Ovary (tissue), 9 donors: ENCODE results near the gene HIBADH. TPM values are rescaled to one million over a fixed set of nuclear protein-coding genes. Genes with fewer than 3 reads are reported as not detected.

Experiments used
- DNase-seq, 5 donors: peaks; one replicate each; pipeline ENCODE4 v3.0.0-alpha.2; 2019 to 2020
- H3K27ac ChIP-seq, 2 donors: fragments of 200-600 bp; one replicate each; pipeline versions ENCODE4 v1.5.1 to v1.8.0; 2019 to 2022
- H3K27me3 ChIP-seq: fragments of 200-600 bp; one replicate; pipeline ENCODE4 v1.8.0; 2022
- H3K36me3 ChIP-seq: fragments of 200-600 bp; sonication (generic); one replicate; pipeline ENCODE4 v1.5.1; 2019
- H3K4me1 ChIP-seq: one replicate; pipeline ENCODE4 v1.8.1; 2013; ENCODE audit warnings: mild to moderate bottlenecking, moderate library complexity; ENCODE audit not compliant: insufficient read depth
- H3K4me3 ChIP-seq: fragments of 200-600 bp; sonication (generic); one replicate; pipeline ENCODE4 v1.5.1; 2017
- H3K9me3 ChIP-seq, 2 donors: fragments of 200-600 bp in 1 of 2; sonication (generic) in 1 of 2; one replicate each; pipeline versions ENCODE4 v1.5.1 to v1.8.1; 2013 to 2019; ENCODE audit warnings: mild to moderate bottlenecking in 1 of 2, moderate library complexity in 1 of 2
- EP300 ChIP-seq: sonication (generic); formaldehyde crosslinking; IDR thresholded peaks from one replicate; pipeline ENCODE4 v1.6.1; 2017; ENCODE audit warnings: antibody characterized with exemption
- POLR2A ChIP-seq: fragments of 450-650 bp; IDR thresholded peaks from one replicate; pipeline ENCODE4 v1.6.1; 2017; ENCODE audit warnings: antibody characterized with exemption, mild to moderate bottlenecking, moderate library complexity
- WGBS, 3 donors: extraction: QIAGEN DNeasy Blood & Tissue Kit in 1 of 3; methylation state at CpG; one replicate each; pipeline versions ENCODE4 v1.1.5 to v1.1.7; 2013 to 2017; 5-methylcytosine and 5-hydroxymethylcytosine counted together
- intact Hi-C, 4 donors: fragments of 100-400 bp; cut with DNase I; formaldehyde crosslinking; loops; one replicate each; pipeline versions ENCODE4 v1.11.0 to v1.15.1; 2022 to 2023
- polyA plus RNA-seq, 2 donors: library from polyadenylated mRNA; stranded (reverse); fragments of 200-250 nt in 1 of 2; fragments of 350-450 nt in 1 of 2; fragmentation: Illumina TruSeq in 1 of 2; extraction: RNeasy Lipid Tissue Mini Kit (QIAGEN cat#74804) in 1 of 2; gene quantifications; one replicate each; pipeline ENCODE4 v1.2.3, GENCODE V29; 2013 to 2014
- total RNA-seq, 7 donors: library from RNA; depleted of rRNA in 2 of 7; stranded (reverse); fragments of >200 nt in 2 of 7; fragmentation: NEBNext Ultra II Directional in 3 of 7; extraction: Animal tissue kit (Norgen Biotek cat#: 25700) in 3 of 7; gene quantifications; one replicate each; pipeline versions ENCODE4 v1.1.0 to v1.2.4, GENCODE V29; 2016 to 2023
- TF ChIP-seq, protein P1 (sequence below), 3 donors: fragments of 450-650 bp in 2 of 3; fragments of 200-600 bp in 1 of 3; IDR thresholded peaks; one replicate each; pipeline versions ENCODE4 v1.5.1 to v1.8.0; 2016 to 2022; ENCODE audit warnings: antibody characterized with exemption in 3 of 3, mild to moderate bottlenecking in 1 of 3
- donor health status: DM: no; HTN: no; CAD: no; lungs with moderate emphysema.
- donor health status: DM: no; HTN: no; CAD: no.
- donor health status: Bipolar disorder and iron deficiency.
- donor health status: DM: yes; HTN: yes; CAD: no.
- donor health status: DM: no; HTN: no; CAD: no.
- donor health status: DM: yes; HTN: yes; CAD: no.

HIBADH gene
- total and polyA plus RNA-seq, 9 donors, result 24.4 to 76.0 (median 36.9) TPM

DNA sequence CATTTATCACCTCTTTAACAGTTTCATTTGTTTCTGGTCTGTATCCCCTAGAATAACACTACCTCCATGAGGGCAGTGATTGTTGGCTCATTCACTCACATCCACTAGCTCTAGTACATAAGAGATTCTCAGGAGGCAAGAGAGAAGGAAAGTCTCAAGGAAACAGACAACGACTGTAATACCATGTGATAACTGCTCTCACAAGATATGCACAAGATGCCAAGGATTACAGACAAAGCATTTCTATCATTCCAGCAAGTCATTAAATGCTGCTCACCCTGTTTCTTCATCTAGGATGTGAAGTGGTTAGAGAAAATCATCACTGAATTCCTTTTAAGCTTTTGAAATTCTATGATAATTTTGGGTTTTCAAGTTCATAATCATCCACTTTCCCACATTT lies 115.3 kb downstream of the HIBADH start:
- Histone ChIP-seq H3K36me3 (peaks cover 3% of the 10 kb centered on the region), H3K27me3 (no peaks in the 10 kb centered on the region), H3K4me3 (no peak overlapping the region), H3K9me3 (no peaks in the 10 kb centered on the region), H3K4me1 (peaks cover 1% of the 10 kb centered on the region), H3K27ac (no peak overlapping the region)
- TF ChIP-seq POLR2A, result no peak
- no peak for TF ChIP-seq EP300
- TF ChIP-seq, protein P1, sequence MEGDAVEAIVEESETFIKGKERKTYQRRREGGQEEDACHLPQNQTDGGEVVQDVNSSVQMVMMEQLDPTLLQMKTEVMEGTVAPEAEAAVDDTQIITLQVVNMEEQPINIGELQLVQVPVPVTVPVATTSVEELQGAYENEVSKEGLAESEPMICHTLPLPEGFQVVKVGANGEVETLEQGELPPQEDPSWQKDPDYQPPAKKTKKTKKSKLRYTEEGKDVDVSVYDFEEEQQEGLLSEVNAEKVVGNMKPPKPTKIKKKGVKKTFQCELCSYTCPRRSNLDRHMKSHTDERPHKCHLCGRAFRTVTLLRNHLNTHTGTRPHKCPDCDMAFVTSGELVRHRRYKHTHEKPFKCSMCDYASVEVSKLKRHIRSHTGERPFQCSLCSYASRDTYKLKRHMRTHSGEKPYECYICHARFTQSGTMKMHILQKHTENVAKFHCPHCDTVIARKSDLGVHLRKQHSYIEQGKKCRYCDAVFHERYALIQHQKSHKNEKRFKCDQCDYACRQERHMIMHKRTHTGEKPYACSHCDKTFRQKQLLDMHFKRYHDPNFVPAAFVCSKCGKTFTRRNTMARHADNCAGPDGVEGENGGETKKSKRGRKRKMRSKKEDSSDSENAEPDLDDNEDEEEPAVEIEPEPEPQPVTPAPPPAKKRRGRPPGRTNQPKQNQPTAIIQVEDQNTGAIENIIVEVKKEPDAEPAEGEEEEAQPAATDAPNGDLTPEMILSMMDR (IDR thresholded peaks at IDR 0.05), result no peak
- 9 to 12% (median 11%) methylated on average over 1 of the region's 1 CpG for WGBS, 3 donors
- no peak for DNase-seq
- intact Hi-C loops, result no loop called here

- H3K9me3 ChIP-seq, result no peaks in the 10 kb centered on the region
- H3K4me1 ChIP-seq, result peaks cover 1% of the 10 kb centered on the region
- peaks cover 3% of the 10 kb centered on the region for H3K36me3 ChIP-seq
- no peak for DNase-seq
- TF ChIP-seq POLR2A (no peak), EP300 (no peak)
- TF ChIP-seq, protein P1 (IDR thresholded peaks at IDR 0.05), result no peak
- H3K27ac ChIP-seq, result no peak overlapping the region
- H3K4me3 ChIP-seq, result no peak overlapping the region
- intact Hi-C loops, result no loop called here
- WGBS, 3 donors, result 89 to 100% (median 97%) methylated on average over 1 of the region's 1 CpG
- no peaks in the 10 kb centered on the region for H3K27me3 ChIP-seq
These were observed 116.1 kb downstream of the HIBADH start for GRCh38 chr7:27546610-27547009.

DNA sequence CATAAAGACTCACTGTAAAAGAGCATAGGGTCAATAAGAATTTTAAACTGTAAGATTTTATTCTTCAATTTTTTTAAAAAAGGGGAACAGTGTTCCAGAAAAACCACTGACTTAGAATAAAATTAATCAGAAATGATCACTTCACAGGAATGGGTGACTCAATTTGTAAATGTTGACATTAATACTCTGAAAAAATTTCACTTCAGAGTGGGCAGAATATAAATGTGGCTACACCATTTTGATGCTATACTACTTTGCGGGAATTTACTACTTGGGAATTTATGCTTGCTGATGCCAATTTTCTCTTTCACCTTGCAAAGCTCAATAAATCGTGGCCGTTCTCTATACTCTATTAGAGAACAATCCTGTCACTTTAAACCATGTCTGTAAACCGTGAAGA lies 126.9 kb downstream of the HIBADH start:
- DNase-seq, result no peak
- Histone ChIP-seq H3K27ac (no peak overlapping the region), H3K4me1 (no peaks in the 10 kb centered on the region), H3K4me3 (no peak overlapping the region), H3K27me3 (no peaks in the 10 kb centered on the region), H3K36me3 (no peaks in the 10 kb centered on the region), H3K9me3 (no peaks in the 10 kb centered on the region)
- TF ChIP-seq, protein P1 (IDR thresholded peaks at IDR 0.05), result no peak
- TF ChIP-seq POLR2A, result no peak
- intact Hi-C loops, result no loop called here
- 89 to 93% (median 92%) methylated on average over 4 of the region's 4 CpGs for WGBS, 3 donors

DNA sequence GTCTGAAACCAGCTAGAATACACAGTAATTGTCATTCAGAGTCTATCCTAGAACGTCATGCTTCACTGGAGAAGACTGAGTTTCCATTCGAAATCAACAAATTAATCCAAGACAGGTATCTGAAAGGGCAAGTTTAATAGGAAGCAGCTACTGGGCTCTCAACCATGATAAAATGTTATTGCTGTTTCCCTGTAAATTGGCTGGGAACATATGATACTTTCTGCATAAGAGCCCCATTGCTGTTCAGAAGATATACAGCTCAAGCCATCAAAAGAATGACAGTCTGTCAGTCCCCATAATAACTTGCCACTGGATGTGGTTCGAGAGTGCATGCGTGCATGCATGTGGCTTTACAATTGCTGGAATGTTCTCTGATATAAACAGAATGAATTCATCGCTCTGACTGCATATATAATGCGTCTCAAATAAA lies 129.0 kb downstream of the HIBADH start:
- Histone ChIP-seq H3K36me3 (no peaks in the 10 kb centered on the region), H3K27me3 (no peaks in the 10 kb centered on the region), H3K4me1 (no peaks in the 10 kb centered on the region), H3K4me3 (no peak overlapping the region), H3K9me3 (no peaks in the 10 kb centered on the region), H3K27ac (no peak overlapping the region)
- 94 to 95% (median 95%) methylated on average over 6 of the region's 6 CpGs for WGBS, 3 donors
- intact Hi-C loops, result no loop called here
- DNase-seq, result no peak
- TF ChIP-seq, protein P1 (IDR thresholded peaks at IDR 0.05), result no peak
- no peak for TF ChIP-seq EP300

DNA sequence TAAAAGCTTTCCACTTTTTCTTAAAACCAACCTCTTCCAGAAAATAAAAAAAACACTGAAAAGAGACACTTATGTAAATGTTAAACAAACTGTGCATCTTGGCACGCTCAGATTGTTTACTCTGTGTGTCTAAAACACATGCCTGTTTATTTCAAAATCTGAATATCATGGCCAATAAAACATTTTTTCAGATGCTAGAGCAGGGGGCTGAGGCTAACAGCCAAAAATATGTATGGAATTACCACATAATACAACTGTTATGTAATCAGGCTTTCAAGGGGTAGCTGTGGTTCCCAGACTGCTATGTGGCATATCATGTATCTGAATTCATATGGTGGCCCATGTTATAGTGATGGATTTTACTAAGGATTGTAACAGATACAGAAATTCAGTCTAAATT lies 130.4 kb downstream of the HIBADH start:
- no peak for TF ChIP-seq EP300
- no peak for TF ChIP-seq POLR2A
- TF ChIP-seq, protein P1 (IDR thresholded peaks at IDR 0.05), result no peak
- 35 to 63% (median 48%) methylated on average over 1 of the region's 1 CpG for WGBS, 3 donors
- Histone ChIP-seq H3K27me3 (no peaks in the 10 kb centered on the region), H3K4me1 (no peaks in the 10 kb centered on the region), H3K27ac (no peak overlapping the region), H3K9me3 (no peaks in the 10 kb centered on the region), H3K36me3 (no peaks in the 10 kb centered on the region), H3K4me3 (no peak overlapping the region)
- intact Hi-C loops, result no loop called here
- DNase-seq, result no peak
